OCI-M2 (cell line): ENCODE measurements around the gene ACOT4.
"Not testable (repeated sequence)": the region's sequence is repeated elsewhere in the genome, so short reads cannot be mapped to it uniquely, and the experiment has no call there.

Experiments used
- DNase-seq: peaks from one replicate; lab custom pipeline; 2025; ENCODE audit not compliant: unreplicated experiment; lab: John Stamatoyannopoulos, UW

The ACOT4 gene

GRCh38 chr14:73576391-73576790 lies 15.3 kb upstream of the ACOT4 start:
- no peak for DNase-seq

- DNase-seq, result not testable (repeated sequence)
These were observed 14.5 kb upstream of the ACOT4 start for GRCh38 chr14:73577214-73577613.

DNA sequence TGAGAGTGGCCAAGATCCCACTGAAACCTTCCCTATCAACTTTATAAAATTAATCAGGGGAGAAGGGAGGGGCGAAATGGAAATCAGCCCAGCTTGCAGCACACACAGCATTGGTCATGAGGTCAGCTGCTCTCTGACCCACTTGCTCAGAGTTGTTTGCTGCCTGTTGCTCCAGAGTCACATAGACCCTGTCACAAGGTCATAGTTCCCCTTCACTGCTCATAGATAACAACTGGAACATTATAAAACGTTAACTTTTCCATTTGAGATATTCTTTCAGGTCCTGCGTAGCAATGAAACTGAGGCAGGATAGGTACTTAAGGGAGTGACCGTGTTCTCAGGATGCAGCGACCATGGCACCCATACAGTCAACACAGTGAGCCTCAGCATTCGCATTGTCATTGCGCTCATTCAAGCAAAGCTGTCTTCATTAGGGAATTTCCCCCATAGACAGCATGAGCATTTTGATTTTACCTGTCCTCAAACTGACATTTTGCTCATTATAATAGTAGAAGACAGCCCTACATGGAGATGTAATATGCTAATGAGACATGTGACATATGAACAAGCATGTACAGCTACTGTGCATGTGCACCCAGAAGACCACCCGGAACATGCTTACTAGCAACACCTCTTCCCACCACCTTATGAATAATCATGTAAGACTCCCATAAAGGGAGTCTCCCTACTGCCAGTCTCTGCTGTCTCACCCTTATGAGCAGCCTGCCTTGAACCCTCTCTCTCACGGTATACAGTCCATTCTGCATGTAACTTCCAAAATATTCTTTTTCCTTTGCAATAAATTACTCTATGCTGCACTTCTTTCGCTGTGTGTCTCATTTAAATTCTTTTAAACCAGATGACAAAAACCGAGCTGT lies 9.3 kb upstream of the ACOT4 start:
- DNase-seq, result not testable (repeated sequence)

GRCh38 chr14:73588695-73589094 lies 3.0 kb upstream of the ACOT4 start:
- no peak for DNase-seq

GRCh38 chr14:73589116-73589515 lies 2.6 kb upstream of the ACOT4 start:
- no peak for DNase-seq

DNA sequence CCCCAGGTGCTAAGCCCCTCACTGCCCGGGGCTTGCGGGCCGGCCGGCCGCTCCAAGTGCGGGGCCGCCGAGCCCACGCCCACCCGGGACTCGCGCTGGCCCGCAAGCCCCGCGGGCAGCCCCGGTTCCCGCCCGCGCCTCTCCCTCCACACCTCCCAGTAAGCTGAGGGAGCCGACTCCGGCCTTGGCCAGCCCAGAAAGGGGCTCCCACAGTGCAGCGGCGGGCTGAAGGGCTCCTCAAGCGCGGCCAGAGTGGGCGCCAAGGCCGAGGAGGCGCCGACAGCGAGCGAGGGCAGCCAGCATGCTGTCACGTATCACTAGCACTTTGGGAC lies 1.0 kb upstream of the ACOT4 start:
- DNase-seq, result not testable (repeated sequence)

GRCh38 chr14:73594491-73594890 lies 2.8 kb downstream of the ACOT4 start:
- no peak for DNase-seq

DNA sequence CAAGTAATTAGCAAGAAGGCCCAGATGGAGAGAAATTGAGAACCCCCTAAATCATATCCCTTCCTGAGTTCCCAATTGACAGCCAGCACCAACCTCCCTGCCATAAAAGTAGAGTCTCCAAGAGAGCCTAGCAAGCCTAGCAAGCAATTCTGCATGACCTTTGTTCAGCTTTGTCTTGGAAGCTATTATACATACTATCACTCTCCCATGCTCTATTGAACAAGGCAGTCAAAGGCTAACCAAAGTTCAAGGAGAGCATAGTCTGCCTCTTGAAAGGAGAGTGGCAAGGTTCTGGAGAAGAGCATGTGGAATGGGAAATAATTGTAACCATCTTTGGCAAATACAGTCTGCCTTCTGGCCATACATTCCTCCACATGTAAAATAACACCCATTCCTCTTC lies 7.8 kb downstream of the ACOT4 start:
- no peak for DNase-seq

GRCh38 chr14:73602994-73603393 lies 11.3 kb downstream of the ACOT4 start:
- DNase-seq, result no peak

GRCh38 chr14:73606271-73606670 lies 14.6 kb downstream of the ACOT4 start:
- no peak for DNase-seq

- DNase-seq, result no peak
These were observed 15.6 kb downstream of the ACOT4 start for GRCh38 chr14:73607241-73607640.

- no peak for DNase-seq
These were observed 19.0 kb downstream of the ACOT4 start for GRCh38 chr14:73610687-73611086.

GRCh38 chr14:73612339-73613045 lies 20.8 kb downstream of the ACOT4 start, which contains the start of gene ACOT6:
TSS of gene ACOT6 (plus strand) at chr14:73612517. CDS start at chr14:73612572, 55 bp downstream.
- DNase-seq, result no peak

- no peak for DNase-seq
These were observed 21.3 kb downstream of the ACOT4 start for GRCh38 chr14:73613046-73613383.

- DNase-seq, result no peak
These were observed 21.8 kb downstream of the ACOT4 start for GRCh38 chr14:73613419-73613963.

- DNase-seq, result no peak
These were observed 25.2 kb downstream of the ACOT4 start for GRCh38 chr14:73616831-73617230.

GRCh38 chr14:73619524-73619923 lies 27.9 kb downstream of the ACOT4 start:
- DNase-seq, result no peak

DNA sequence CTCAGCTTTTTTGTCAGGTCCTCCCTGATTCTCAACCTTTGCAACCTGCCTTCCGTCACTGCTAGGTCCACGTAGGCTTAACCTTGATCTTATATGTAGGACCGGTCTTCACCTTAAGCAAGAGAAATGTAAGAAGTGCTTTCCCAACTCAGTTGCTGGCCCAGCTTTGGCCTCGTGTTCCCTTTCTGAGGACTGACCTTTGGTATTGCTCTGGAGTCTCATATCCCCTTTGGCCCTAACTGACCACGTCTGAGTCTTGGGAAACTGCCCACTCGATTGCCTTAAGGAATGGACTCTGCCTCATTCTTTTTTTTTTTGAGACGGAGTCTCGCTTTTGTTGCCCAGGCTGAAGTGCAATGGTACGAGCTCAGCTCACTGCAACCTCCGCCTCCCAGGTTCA lies 28.6 kb downstream of the ACOT4 start:
- no peak for DNase-seq

GRCh38 chr14:73623504-73624054 lies 31.9 kb downstream of the ACOT4 start:
- DNase-seq, result no peak

DNA sequence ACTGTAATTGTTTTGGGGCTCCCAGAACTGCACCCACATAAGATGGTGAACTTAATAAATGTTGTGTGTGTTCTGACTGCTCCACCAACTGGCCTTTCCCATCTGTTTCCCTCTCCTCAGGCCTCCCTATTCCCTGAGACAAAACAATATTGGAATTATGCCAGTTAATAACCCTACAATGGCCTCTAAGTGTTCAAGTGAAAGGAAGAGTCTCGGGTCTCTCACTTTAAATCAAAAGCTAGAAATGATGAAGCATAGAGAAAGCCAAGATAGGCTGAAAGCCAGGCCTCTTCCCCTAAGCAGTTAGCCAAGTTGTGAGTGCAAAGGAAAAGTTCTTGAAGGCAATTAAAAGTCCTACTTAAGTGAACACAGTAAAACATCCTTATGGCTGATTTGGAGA lies 34.0 kb downstream of the ACOT4 start:
- DNase-seq, result no peak

- no peak for DNase-seq
These were observed 35.5 kb downstream of the ACOT4 start for GRCh38 chr14:73627151-73627558.
